ENCODE results near the gene GJB2.

Gene GJB2

DNA sequence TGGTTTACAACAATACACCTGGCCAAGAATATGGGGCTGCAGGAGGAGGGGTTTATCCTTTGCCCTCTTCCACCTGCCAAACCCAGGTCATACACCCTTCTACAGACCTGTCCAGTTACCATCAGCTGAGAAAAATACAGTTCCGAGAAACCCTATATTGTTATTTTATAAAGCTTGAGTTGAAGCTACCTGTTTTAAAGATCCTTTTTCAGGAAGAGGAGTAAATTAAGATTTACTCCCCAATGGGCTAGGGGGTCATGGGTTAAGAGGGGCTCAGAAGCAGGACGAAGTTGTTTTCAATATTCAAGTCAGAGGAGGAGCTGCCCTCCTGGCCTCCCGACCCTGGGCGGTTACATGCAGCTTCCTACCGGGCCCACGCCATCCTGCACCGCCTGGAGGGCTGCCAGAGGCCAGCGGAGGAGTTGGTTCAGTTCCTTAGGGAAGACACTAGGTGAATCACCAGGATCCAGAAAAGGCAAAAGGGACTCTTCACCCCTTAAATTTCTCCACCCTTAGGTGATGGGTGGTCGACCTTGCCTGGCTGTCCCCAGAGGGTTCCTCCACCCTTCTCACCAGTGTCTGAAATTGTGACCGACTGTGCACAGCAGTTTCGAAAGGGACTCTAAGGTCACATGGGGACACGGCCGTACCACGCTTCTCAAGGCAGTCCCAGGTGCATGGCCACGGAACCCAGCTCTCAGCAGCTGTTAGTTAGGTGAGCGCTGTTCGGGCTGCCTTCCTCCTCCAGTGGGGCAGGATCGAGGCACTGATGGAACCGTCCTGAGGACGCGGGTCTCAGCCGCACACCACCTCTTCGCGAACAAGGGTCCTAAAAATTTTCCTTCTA lies 1.2 kb downstream of the GJB2 start:
- DNase-seq: no peak

- DNase-seq: no peak
These were observed 2.0 kb downstream of the GJB2 start for GRCh38 chr13:20190481-20191310.

DNA sequence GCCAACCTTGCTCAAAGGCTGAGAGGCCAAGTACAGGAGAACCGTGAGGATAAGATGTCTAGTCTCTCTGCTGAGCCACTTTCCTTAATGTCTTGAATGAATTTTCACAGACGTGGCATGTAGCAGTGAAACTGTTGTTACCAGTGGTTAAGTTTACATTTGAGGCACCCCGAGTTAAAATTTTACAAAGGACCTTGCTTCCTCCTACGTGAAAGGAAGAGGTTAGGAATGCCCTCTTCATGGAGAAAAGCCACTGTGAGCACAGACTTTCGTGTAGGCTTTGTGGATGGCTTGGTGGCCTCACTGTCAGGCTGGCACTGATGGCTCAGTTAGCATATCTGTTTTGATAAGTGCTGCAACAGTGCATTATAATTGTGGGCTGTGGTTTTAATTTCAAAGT lies 2.7 kb downstream of the GJB2 start:
- no peak for DNase-seq

GRCh38 chr13:20188667-20189553 lies 3.8 kb downstream of the GJB2 start:
- DNase-seq: no peak

DNA sequence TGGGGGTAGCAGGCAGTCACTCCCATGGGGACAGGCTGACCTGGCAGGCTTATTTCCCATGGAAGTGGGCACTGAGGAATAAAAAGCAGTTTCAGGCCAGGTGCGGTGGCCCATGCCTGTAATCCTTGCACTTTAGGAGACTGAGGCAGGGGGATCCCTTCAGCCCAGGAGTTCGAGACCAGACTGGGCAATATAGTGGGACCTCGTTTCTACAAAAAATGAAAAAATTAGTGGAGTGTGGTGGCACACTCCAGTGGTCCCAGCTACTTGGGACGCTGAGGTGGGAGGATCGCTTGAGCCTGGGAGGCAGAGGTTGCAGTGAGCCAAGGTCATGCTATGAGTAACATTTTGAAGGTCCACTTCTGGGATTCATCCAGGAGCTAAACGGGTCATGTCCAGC lies 6.0 kb downstream of the GJB2 start:
- no peak for DNase-seq

GRCh38 chr13:20185366-20186056 lies 7.2 kb downstream of the GJB2 start:
- no peak for DNase-seq

DNA sequence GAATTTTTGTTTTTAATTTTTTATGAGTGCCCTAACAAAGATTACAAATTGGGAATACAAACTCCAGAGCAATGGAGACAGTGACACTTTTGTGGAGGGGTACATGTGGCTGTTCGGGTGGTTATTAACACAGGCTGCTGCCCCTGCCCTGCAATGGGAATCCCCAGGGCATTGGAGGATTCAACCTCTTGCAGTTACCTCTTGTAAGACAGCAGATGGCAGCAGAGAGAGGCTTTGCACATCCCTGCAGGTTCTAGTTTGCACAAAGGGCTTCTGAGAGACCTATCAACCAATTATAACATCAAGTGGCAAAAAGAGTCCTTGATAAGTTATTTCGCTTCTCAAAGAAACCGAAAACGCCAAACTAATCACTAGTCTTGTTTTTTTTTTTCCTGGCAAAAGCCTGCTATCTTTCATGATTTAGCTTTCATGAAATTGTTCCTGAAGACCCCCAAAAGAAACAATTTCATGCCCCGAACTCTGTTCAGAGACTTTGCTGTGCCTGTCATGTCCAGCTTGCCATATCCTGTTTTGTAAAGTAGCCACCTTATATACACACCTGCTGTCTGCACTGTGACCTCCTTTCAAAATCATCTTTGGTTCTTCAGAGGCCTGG lies 10.4 kb downstream of the GJB2 start:
- DNase-seq: peak; percentile 30

DNA sequence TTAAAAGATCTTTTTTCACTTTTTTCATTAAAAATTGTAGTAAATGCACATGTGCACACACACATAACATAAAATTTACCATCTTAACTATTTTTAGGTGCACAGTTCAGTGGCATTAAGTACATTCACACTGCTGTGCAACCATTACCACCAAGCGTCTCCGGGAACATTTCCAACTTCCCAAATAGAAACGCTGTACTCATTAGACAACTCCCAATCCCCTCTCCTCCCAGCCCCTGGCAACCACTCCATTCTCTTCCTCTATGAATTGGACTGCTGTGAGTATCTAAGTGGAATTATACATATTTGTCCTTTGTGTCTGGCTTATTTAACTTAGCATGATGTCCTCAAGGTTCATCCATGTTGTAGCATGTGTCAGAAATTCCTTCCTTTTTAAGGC lies 11.6 kb downstream of the GJB2 start:
- no peak for DNase-seq

GRCh38 chr13:20178156-20178555 lies 14.6 kb downstream of the GJB2 start:
- DNase-seq: no peak

GRCh38 chr13:20177049-20177831 lies 15.5 kb downstream of the GJB2 start:
- DNase-seq: no peak

DNA sequence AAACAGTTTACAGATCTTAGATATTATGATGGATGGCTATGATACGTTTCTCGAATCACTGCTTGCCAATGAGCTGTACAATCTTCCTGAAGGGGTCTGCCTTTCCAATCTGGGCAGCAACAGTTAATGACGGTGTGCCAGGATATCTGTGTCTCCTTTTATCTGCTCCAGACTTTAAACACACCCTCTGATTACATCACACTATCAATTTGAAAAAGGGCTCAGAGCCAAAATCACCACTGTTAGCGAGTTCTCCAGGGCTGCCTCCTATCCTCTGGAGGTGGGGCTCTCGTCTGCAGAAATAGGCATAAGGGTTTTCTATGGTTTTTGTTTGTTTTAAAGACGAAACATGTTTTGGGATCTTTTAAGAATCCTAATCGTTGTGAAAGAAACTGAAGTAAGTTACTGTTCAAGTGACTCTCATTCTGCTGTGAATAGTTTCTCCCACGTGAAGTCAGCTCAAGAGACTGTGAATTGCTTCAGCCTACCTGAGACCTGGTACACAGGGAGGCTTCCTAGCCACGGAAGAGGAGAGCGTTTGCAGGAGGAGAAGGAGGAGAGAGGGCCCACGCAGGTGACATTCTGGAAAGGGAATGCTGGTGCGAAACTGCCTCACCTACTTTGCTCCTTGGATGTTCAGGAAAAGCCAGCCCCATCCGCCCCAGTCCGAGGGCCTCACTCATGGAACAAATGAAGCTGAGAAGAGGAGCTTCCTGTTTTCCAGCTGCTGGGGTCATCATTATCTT lies 16.7 kb downstream of the GJB2 start:
- DNase-seq: no peak

- no peak for DNase-seq
These were observed 17.3 kb downstream of the GJB2 start for GRCh38 chr13:20175406-20175794.

DNA sequence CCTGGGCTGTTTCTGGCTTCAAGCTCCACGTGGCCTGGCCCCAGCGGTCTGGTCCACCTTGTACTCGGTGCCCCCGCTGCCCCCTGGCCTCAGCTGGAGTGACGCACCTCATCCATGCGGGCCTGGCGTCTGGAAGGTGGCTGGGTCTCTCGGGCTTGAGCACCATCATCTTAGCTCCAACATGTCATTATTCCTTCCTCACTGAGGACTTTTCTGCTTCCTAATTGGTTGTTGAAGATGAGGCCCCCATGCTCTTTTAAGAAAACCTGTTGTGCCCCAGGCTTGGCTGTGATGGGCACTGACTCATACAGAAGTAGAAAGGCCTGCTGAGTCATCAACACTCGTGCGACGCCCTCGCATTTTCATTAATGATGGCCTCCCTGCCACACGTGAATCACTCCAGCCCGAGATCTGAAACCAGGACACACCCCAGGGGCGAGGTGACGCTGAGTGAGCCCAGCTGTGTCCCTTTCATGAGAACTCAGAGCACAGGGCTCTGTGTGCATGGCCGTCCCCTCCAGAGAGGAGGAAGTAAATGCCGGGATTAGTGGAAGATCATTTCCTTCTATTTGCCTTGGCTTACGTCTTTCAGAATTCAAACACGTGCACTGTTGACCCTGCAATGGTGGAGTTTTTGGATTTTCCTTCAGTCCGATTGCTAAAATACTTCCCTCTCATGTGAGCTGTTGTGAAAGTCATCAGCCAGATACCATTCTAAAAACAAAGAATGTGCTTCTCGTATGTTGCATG lies 17.9 kb downstream of the GJB2 start:
- no peak for DNase-seq

DNA sequence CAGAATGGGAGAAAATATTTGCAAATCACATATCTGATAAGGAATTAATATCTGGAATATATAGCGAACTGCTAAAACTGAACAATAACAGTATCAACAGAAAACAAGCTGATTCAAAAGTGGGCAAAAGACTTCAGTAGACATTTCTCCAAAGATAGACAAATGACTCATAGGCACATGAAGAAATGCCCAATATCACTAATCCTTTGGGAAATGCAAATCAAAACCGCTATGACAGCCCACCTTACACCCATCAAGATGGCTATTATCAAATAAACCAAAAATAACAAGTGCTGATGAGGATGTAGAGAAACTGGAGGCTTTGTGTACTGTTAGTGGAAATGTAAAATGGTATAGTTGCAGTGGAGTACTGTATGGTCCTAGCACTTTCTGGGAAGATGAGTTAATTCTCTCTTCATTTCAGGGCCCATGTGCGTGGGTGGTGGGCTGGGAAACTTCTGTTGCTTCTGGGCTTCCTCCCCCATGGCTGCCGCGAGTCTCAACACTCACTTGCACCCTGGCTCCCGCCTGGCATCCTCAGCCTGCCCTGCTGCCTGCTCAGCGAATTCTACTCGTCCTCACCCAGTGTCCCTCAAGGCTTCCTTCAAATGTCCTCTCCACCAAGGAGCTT lies 19.5 kb downstream of the GJB2 start:
- DNase-seq: no peak

DNA sequence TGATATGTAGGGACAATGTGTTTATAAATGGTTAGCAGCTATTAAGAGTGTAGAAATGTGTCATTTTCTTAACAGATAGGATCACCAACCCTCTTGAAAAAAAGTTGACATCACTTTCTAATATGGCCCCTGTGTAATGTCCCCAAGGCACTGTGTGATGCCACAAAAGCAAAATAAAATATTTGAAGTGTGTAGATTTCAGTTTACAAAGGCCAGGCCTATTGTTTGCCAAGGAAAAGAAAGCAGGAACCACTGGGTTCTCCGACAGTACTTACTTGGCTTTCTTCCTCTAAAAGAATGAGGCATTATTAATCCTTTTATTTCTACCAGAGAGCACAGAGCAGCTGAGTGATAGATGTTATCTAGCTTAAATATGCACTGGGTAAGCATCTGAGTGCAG lies 21.4 kb downstream of the GJB2 start:
- DNase-seq: no peak

DNA sequence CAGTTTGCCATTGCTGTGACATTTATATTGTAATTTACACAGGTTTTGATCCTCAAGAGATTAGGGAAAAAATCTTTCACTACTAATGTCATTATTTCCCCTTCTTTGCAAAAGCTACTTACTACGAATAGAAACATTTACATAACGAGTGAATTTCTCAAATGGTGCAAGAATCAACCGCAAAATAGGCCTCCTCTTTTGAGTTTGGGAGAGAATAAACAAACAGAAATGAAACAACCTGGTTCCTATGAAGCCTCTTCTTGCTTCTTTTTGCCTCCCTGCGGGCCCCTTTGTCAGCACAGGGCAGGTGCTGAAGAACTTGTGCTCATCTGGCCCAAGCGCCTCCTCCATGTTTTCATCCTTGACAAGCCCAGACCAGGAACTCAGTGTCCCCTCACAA lies 21.8 kb downstream of the GJB2 start:
- no peak for DNase-seq

DNA sequence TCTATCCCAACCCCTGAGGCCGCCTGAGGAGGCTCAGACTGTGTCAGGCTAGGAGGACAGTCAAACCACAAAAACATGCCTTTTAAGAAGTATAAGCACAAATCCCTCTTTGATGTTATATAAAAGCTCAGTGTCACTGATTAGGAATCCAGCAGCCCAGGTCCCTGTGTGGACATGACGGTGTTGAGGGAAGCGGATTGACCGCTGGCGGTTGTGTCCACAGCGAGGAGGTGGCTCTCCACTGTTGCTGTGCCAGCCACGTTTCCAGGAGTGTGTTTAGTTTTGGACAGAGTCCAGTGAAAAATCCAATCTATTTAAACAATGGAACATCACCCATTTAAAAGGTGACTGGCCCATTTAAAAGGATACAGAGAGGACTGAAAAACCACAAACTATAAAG lies 24.3 kb downstream of the GJB2 start:
- DNase-seq: no peak

DNA sequence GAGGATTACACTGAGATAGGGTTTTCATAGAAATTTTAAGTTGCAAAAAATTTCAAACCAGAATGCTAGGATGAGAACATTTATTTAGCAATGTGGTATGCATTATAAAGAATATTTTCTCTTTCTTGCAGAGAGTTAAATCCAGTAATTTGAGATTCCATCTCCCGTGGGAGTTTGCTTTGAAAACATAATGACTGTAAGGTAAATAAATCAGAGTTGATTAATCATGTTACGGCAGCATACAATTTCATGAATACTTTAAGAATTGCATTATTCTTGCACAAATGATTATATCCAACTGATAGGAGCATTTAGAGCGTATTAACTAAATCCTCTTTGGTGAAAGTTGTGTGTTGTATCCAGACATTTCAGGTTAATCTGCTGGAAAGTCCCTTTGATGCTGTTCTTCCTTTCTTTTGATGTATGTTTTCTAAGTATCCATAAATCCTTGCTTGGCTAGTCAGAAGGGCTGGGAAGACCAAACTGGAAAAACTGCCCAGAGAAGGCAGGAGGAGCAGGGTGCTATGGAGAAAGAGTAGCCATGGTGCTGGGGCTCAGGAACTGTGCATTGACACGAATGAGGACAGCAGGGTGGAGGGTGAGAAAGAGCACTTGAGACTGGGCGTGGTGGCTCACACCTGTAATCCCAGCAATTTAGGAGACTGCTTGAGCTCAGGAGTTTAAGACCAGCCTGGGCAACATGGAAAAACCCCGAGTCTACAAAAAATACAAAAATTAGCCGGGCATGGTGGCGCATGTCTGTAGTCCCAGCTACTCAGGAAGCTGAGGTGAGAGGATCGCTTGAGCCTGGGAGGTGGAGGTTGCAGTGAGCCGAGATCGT lies 27.1 kb downstream of the GJB2 start:
- no peak for DNase-seq

All from NCI-H2171 (cell line).